HFF-Myc (cell line): ENCODE measurements around the gene TSPAN14.
A peak's percentile ranks its signal among the peaks of the same experiment; 100 is the strongest.

Experiments
- DNase-seq: peaks from one replicate; pipeline ENCODE4 v3.0.0-alpha.2; 2011; ENCODE audit warnings: low read depth; ENCODE audit errors: extremely low read depth
- H3K4me3 ChIP-seq: replicated peaks from 2 replicates; pipeline ENCODE4 v1.5.1; 2011; ENCODE audit warnings: low read depth, mild to moderate bottlenecking, control low read depth, low read length
- TF ChIP-seq, protein P1 (sequence below): IDR thresholded peaks from 2 replicates; pipeline ENCODE4 v1.5.1; 2012; ENCODE audit warnings: mild to moderate bottlenecking, low read depth, low read length, control low read depth; ENCODE audit errors: missing control alignments

The TSPAN14 gene

DNA sequence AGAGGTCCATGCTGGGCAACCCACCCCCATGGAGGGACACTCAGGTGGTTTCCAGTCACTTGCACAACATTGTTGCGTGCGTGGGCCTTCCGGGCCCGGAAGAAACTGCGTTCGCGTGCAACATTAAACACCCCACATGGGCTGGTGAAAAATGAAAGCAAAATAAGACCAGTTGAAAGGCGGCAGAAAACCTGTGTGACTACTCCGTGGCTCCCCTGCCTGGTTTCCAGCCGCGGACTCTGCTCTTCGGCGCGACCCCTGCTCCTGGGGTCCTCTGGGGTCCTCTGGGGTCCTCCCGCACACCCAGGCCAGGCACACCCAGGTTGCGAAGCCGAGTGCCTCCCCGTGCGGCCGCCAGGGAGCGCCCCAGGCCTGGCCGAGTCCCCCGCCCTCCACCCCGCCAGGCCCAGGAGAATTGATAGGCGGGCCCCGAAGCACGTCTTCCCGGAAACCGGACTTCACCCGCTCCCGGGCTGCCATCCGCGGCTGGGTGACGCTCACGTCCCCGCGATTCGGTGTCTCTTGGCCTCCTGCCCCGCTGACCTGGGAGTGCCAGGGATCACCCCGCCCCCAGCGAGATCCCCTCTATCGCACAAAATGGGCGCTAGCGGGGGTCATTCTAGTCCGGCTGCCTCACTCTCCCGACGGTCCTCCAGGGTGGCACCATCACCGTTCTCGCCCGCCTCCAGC, 81.7 kb downstream of the TSPAN14 start:
- TF ChIP-seq, protein P1, sequence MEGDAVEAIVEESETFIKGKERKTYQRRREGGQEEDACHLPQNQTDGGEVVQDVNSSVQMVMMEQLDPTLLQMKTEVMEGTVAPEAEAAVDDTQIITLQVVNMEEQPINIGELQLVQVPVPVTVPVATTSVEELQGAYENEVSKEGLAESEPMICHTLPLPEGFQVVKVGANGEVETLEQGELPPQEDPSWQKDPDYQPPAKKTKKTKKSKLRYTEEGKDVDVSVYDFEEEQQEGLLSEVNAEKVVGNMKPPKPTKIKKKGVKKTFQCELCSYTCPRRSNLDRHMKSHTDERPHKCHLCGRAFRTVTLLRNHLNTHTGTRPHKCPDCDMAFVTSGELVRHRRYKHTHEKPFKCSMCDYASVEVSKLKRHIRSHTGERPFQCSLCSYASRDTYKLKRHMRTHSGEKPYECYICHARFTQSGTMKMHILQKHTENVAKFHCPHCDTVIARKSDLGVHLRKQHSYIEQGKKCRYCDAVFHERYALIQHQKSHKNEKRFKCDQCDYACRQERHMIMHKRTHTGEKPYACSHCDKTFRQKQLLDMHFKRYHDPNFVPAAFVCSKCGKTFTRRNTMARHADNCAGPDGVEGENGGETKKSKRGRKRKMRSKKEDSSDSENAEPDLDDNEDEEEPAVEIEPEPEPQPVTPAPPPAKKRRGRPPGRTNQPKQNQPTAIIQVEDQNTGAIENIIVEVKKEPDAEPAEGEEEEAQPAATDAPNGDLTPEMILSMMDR, result peak; percentile 19
- no peak overlapping the region for H3K4me3 ChIP-seq
- DNase-seq, result no peak

DNA sequence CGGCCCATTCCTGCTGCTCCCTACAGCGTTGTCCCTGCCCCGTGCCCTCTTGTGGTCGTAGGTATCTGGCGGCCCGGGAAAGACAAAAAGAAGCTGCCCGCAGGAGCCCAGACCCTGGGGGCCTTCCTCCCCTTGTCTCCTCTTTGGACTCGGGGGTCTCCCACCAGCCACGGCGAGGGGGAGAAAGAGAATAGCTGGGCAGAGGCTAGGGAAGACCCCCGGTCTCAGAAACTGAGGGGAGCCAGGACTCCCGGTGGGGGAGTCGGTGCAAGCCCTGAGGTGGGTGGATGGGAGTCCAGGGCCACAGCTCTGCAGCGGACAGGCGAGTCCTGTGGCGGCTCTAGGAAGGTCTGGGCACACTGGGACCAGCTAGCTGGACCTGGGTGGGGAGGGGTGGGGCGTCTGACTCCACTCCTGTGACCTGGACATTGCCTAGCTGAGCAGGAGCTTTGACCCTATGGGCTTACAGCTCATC, 82.3 kb downstream of the TSPAN14 start:
- H3K4me3 ChIP-seq, result no peak overlapping the region
- no peak for DNase-seq
- TF ChIP-seq, protein P1, result no peak

DNA sequence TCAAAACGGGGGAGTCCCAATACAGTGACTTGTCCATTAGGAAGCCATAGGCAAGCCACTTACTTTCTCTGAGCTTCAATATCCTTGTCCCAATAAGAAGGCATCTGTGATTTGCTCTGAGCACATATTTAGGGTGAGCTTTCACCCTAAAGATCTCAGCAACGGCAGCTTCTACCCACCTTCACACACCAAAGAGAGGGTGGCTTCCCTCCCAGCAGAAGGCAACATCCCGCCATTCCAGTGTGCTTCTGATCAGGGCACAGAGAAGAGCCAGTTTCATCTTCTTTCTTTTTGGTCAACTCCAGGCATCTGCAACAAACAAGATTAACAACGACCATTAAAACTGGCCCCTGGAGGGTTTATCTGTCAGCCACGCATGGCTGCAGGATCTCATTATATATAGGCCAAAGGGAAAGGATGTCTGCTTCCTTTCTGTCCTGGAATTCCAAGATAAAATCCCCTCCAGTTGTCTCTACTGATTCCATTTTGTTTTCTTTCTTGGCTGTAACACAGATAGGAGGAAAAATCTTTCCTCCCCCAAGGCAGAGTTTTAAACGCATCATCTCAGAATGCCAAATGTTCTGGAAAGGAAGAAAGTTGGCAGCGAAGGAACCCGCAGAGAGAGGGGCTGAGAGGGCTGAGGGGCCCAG, 83.1 kb downstream of the TSPAN14 start:
- no peak for DNase-seq
- H3K4me3 ChIP-seq, result no peak overlapping the region
- TF ChIP-seq, protein P1, result no peak

DNA sequence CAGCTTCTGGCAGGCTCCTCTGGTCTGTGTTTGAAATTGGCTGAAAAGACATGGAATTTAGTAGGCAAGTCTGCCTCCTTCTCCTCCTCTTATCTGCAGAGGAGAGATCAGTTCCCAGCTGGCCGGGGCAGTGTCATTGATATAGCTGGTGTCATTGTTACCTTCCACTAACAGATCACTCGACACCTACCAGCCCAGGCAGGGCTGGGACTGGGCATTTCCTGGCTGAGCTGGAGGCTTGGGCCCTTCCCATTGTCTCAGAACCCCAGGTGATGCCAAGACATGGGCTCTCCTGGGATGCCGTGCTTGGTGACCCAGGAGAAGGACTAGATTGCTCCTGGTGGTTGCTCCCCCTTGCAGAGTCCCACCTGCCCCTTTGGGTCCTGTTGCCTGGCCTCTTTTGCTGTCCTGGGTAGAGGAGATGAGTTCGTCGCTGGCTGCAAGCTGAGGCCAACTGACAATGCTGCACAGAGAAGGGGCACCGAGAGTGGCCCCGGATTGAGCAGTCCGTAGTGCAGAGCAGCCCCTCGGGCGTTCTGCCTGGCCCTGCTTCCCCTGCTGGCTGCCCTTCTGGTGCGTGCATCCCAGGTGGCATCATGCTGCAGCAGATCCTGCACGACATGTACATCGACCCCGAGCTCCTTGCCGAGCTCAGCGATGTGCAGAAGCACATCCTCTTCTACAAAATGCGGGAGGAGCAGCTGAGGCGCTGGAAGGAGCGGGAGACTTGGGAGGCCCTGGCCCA, 83.8 kb downstream of the TSPAN14 start, which contains the start of gene SH2D4B:
Gene SH2D4B, plus strand, starts transcription at position 167 of the 745 bp plus-strand sequence. Its CDS starts 430 bp downstream, at position 597.
- TF ChIP-seq, protein P1, result no peak
- H3K4me3 ChIP-seq, result no peak within 1 kb of the TSS
- no peak for DNase-seq

DNA sequence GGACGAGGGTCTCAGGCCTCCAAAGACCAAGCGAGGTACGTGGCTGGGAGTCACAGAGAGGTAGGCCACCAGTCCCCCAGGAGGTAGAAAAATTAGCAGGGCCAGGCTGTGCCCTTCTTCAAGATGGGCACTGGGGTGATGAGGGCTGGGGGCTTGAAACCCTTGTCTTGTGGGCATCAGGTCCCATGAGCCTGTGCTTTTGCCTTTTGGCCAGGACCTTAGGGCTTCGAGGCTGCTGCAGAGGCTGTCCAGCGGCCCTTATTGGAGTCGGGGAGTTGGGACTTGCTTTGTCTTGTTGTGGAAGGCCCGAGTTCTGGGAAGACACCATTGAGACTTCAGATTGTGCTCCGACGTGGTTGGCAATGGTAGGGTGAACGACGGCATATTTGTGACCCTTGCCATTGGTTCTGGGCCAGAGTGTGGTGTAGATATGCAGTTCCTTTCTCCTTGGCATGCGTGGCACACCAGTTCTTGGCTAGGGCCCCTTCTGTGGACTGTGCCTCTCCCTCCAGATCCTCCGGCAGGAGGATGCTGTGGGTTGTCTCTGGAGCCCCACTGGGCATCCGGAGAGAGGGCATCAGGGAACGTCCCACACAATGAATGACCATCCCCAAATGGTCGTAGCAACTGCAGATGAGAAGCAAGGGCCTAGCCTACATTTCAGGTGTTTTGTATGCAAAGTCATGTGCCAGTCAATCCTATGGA, 84.5 kb downstream of the TSPAN14 start:
- DNase-seq, result no peak
- TF ChIP-seq, protein P1, result no peak
- H3K4me3 ChIP-seq, result no peak overlapping the region

DNA sequence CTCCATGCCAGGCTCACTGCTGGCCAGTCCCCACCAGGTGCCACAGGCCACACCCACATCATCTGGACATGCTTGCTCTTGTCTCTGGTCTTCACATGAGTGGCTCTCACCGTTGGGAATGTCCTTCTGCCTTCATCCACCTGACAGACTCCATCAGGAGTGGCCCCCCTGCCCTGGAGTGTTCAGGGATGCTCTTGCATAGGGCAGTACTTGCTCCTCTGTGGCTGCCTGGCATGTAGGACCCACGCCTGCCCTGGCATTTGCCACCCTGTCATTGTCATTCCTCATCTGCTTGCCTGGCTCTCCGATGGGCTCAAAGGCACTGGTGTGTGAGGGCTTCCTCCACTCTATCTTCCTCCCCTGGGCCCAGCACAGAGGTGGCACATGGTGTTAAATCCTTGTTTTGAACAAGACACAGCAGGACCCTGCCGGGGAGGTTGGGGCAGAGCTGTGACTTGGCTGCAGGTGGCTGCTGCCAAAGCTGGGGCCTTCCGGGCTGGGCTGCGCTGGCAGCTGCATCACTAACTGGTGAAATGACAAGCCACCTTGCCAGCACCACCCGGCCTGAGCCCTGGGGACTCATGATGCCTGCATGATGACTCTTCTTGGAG, 85.4 kb downstream of the TSPAN14 start:
- no peak for DNase-seq

More for the DNA sequence above, 85.4 kb downstream of the TSPAN14 start:
- H3K4me3 ChIP-seq, result no peak overlapping the region
- TF ChIP-seq, protein P1, result no peak
